ENCODE data around the gene MVP. TPM values are rescaled to one million over a fixed set of nuclear protein-coding genes. Genes with fewer than 3 reads are reported as not detected.
"Not testable (repeated sequence)": the region's sequence is repeated elsewhere in the genome, so short reads cannot be mapped to it uniquely, and the experiment has no call there.

MVP gene
- total and polyA plus RNA-seq, 10 donors: 72.3 to 200 (median 152) TPM

GRCh38 chr16:29784901-29785500, 35.3 kb upstream of the MVP start:
- Histone ChIP-seq H3K9me3 (no peaks in the 10 kb centered on the region), H3K27me3 (replicated peaks in 1 of 7) (no peaks in the 10 kb centered on the region), H3K36me3 (no peaks in the 10 kb centered on the region), H3K4me3 (peak overlapping the region in 6 of 8 donors; percentile 4 to 50 (median 14)), H3K4me1 (peaks cover 0 to 26% (median 19%) of the 10 kb centered on the region in 6 donors), H3K27ac (peak overlapping the region in 4 of 8 donors; percentile 4 to 56 (median 30))
- DNase-seq: peak; percentile 95
- no peak for TF ChIP-seq POLR2A (IDR thresholded peaks at IDR 0.05)
- peak; percentile 60 to 93 (median 83) for TF ChIP-seq CTCF (IDR thresholded peaks at IDR 0.05 in 8 of 11, conservative IDR thresholded peaks at IDR 0.05 in 3 of 11)
- peak; percentile 45 to 75 (median 55) for TF ChIP-seq POLR2AphosphoS5 (IDR thresholded peaks at IDR 0.05)
- intact Hi-C loops (cut with DNase I; ENCODE audit: low total_unique reads): no loop called here
- WGBS, 5 donors: 18 to 33% (median 21%) methylated on average over 26 to 38 of the region's 38 CpGs

- H3K27me3 ChIP-seq (replicated peaks in 1 of 7); DNase-seq; H3K4me3 ChIP-seq; H3K9me3 ChIP-seq; H3K27ac ChIP-seq; H3K36me3 ChIP-seq; intact Hi-C loops (cut with DNase I; ENCODE audit: low total_unique reads): not testable (repeated sequence)
- peaks cover 10 to 45% (median 35%) of the 10 kb centered on the region in 6 donors for H3K4me1 ChIP-seq
- 82 to 90% (median 87%) methylated on average over 4 of the region's 4 CpGs for WGBS, 5 donors
Measured at GRCh38 chr16:29787155-29787554, 33.1 kb upstream of the MVP start.

- Histone ChIP-seq H3K27ac (peak overlapping the region; percentile 89 to 96 (median 94)), H3K4me3 (peak overlapping the region; percentile 42 to 99 (median 96)), H3K27me3 (replicated peaks in 1 of 7) (no peaks in the 10 kb centered on the region), H3K9me3 (no peaks in the 10 kb centered on the region), H3K36me3 (no peaks in the 10 kb centered on the region), H3K4me1 (peaks cover 10 to 67% (median 41%) of the 10 kb centered on the region in 6 donors)
- TF ChIP-seq CTCF (IDR thresholded peaks at IDR 0.05 in 8 of 11, conservative IDR thresholded peaks at IDR 0.05 in 3 of 11) (no peak), POLR2A (IDR thresholded peaks at IDR 0.05) (no peak), POLR2AphosphoS5 (IDR thresholded peaks at IDR 0.05) (no peak)
- DNase-seq: peak; percentile 81
- intact Hi-C loops (cut with DNase I; ENCODE audit: low total_unique reads): no loop called here
- 64 to 77% (median 70%) methylated on average over 20 of the region's 20 CpGs for WGBS, 5 donors
Measured at GRCh38 chr16:29789775-29790182, 30.5 kb upstream of the MVP start.

- Histone ChIP-seq H3K4me3 (peak within 1 kb of the TSS; percentile 75 to 99 (median 97)), H3K36me3 (peaks cover 0 to 5% (median 0%) of the 10 kb centered on the region in 6 donors), H3K27me3 (replicated peaks in 1 of 7) (no peaks in the 10 kb centered on the region), H3K9me3 (no peaks in the 10 kb centered on the region), H3K27ac (peak within 1 kb of the TSS; percentile 89 to 96 (median 94)), H3K4me1 (peaks cover 10 to 66% (median 35%) of the 10 kb centered on the region in 6 donors)
- peak in 2 of 3 donors; percentile 53 to 90 for TF ChIP-seq POLR2A (IDR thresholded peaks at IDR 0.05)
- peak; percentile 86 to 96 (median 91) for TF ChIP-seq CTCF (IDR thresholded peaks at IDR 0.05 in 8 of 11, conservative IDR thresholded peaks at IDR 0.05 in 3 of 11)
- peak; percentile 92 to 97 (median 96) for TF ChIP-seq POLR2AphosphoS5 (IDR thresholded peaks at IDR 0.05)
- intact Hi-C loops (cut with DNase I; ENCODE audit: low total_unique reads): no loop called here
- peak; percentile 100 for DNase-seq
- 1 to 2% (median 1%) methylated on average over 40 to 67 of the region's 67 CpGs for WGBS, 5 donors
Measured at GRCh38 chr16:29790183-29790948, 29.9 kb upstream of the MVP start, which contains the start of gene KIF22. TSS of gene KIF22 (plus strand) at chr16:29790751. CDS start at chr16:29790760, 9 bp downstream.

Data from spleen (tissue), 11 donors.